Osteoblast (primary cell): Measurements from ENCODE around the gene EPYC. TPM values are rescaled to one million over a fixed set of nuclear protein-coding genes. Genes with fewer than 3 reads are reported as not detected.

ENCODE experiments used
- DNase-seq: peaks from one replicate; pipeline ENCODE4 v3.0.0; 2011; ENCODE audit warnings: low spot score, mixed read lengths; ENCODE audit not compliant: insufficient read length; ENCODE audit errors: missing footprints
- H2AFZ ChIP-seq: 2 replicates; pipeline ENCODE4 v1.6.0; 2011; ENCODE audit warnings: mild to moderate bottlenecking, low read length
- H3K27ac ChIP-seq: 2 replicates; pipeline ENCODE4 v1.5.1; 2011; ENCODE audit warnings: mild to moderate bottlenecking, low read depth, low read length, moderate library complexity
- H3K27me3 ChIP-seq: 2 replicates; pipeline ENCODE4 v1.6.0; 2012; ENCODE audit warnings: mild to moderate bottlenecking, control low read depth, inconsistent platforms, low read length, moderate library complexity; ENCODE audit not compliant: insufficient read depth
- H3K36me3 ChIP-seq: 2 replicates; pipeline ENCODE4 v1.5.1; 2011; ENCODE audit warnings: mild to moderate bottlenecking, low read length, control low read depth, moderate library complexity; ENCODE audit not compliant: insufficient read depth
- H3K4me1 ChIP-seq: 2 replicates; pipeline ENCODE4 v1.5.1; 2011; ENCODE audit warnings: mild to moderate bottlenecking, low read length, control low read depth, moderate library complexity; ENCODE audit not compliant: insufficient read depth
- H3K4me2 ChIP-seq: 2 replicates; pipeline ENCODE4 v1.6.0; 2011; ENCODE audit warnings: mild to moderate bottlenecking, low read length; ENCODE audit not compliant: insufficient read depth
- H3K4me3 ChIP-seq: fragments of 200-600 bp; sonication (generic); 3 replicates; pipeline ENCODE4 v1.5.1; 2012; ENCODE audit warnings: mild to moderate bottlenecking, low read length, inconsistent platforms; ENCODE audit not compliant: insufficient read depth
- H3K79me2 ChIP-seq: 2 replicates; pipeline ENCODE4 v1.6.0; 2012; ENCODE audit warnings: mild to moderate bottlenecking, low read length, control low read depth, inconsistent platforms; ENCODE audit not compliant: insufficient read depth
- H3K9me3 ChIP-seq: 2 replicates; pipeline ENCODE4 v1.5.1; 2011; ENCODE audit warnings: low read depth, low read length, control low read depth
- H4K20me1 ChIP-seq: 2 replicates; pipeline ENCODE4 v1.6.0; 2012; ENCODE audit warnings: mild to moderate bottlenecking, low read length, control low read depth; ENCODE audit not compliant: insufficient read depth
- CTCF ChIP-seq: IDR thresholded peaks from 2 replicates; pipeline ENCODE4 v1.5.1; 2011; ENCODE audit warnings: mild to moderate bottlenecking, low read depth, low read length, moderate library complexity; ENCODE audit errors: extremely low read depth
- total RNA-seq: library from RNA; depleted of rRNA; stranded (reverse); fragments of >200 nt; gene quantifications from 2 replicates; pipeline ENCODE4 v1.2.3, GENCODE V29; 2012

Gene EPYC
- total RNA-seq, 1 donor = 1.8 TPM

GRCh38 chr12:91001306-91001705 is 3.5 kb downstream of the EPYC start:
- no peak overlapping the region for H3K4me3 ChIP-seq
- H2AFZ ChIP-seq = no peak overlapping the region
- no peak for DNase-seq
- H3K4me1 ChIP-seq = peaks cover 2% of the 10 kb centered on the region
- no peak overlapping the region for H3K27ac ChIP-seq
- no peaks in the 10 kb centered on the region for H3K9me3 ChIP-seq
- no peak overlapping the region for H3K4me2 ChIP-seq
- no peak for TF ChIP-seq CTCF
- H3K27me3 ChIP-seq = no peaks in the 10 kb centered on the region
- no peaks in the 10 kb centered on the region for H3K79me2 ChIP-seq
- H3K36me3 ChIP-seq = no peaks in the 10 kb centered on the region
- no peaks in the 10 kb centered on the region for H4K20me1 ChIP-seq

GRCh38 chr12:90999966-91000365 is 4.8 kb downstream of the EPYC start:
- H3K27me3 ChIP-seq = no peaks in the 10 kb centered on the region
- peak overlapping the region; percentile 46 for H2AFZ ChIP-seq
- no peak for DNase-seq
- no peaks in the 10 kb centered on the region for H3K36me3 ChIP-seq
- no peak overlapping the region for H3K4me3 ChIP-seq
- no peak for TF ChIP-seq CTCF
- no peak overlapping the region for H3K27ac ChIP-seq
- H3K4me1 ChIP-seq = peaks cover 2% of the 10 kb centered on the region
- H3K9me3 ChIP-seq = no peaks in the 10 kb centered on the region
- H4K20me1 ChIP-seq = no peaks in the 10 kb centered on the region
- H3K4me2 ChIP-seq = no peak overlapping the region
- H3K79me2 ChIP-seq = no peaks in the 10 kb centered on the region

- peaks cover 2% of the 10 kb centered on the region for H3K4me1 ChIP-seq
- DNase-seq = no peak
- H3K36me3 ChIP-seq = no peaks in the 10 kb centered on the region
- H3K4me3 ChIP-seq = no peak overlapping the region
- no peaks in the 10 kb centered on the region for H3K79me2 ChIP-seq
- H3K27me3 ChIP-seq = no peaks in the 10 kb centered on the region
- TF ChIP-seq CTCF = no peak
- H3K9me3 ChIP-seq = no peaks in the 10 kb centered on the region
- no peak overlapping the region for H3K4me2 ChIP-seq
- no peak overlapping the region for H3K27ac ChIP-seq
- H4K20me1 ChIP-seq = no peaks in the 10 kb centered on the region
- no peak overlapping the region for H2AFZ ChIP-seq
Observed at GRCh38 chr12:90999527-90999926, 5.2 kb downstream of the EPYC start.

GRCh38 chr12:90995010-90995409 is 9.8 kb downstream of the EPYC start:
- no peak for DNase-seq
- Histone ChIP-seq H3K4me2 (peak overlapping the region; percentile 1), H3K36me3 (no peaks in the 10 kb centered on the region), H3K9me3 (no peaks in the 10 kb centered on the region), H2AFZ (no peak overlapping the region), H3K27ac (no peak overlapping the region), H3K79me2 (no peaks in the 10 kb centered on the region), H3K27me3 (no peaks in the 10 kb centered on the region), H3K4me1 (peaks cover 2% of the 10 kb centered on the region), H3K4me3 (no peak overlapping the region), H4K20me1 (no peaks in the 10 kb centered on the region)
- no peak for TF ChIP-seq CTCF
